Suprapubic skin (tissue), 4 donors: ENCODE results near the gene PLA1A. TPM values are rescaled to one million over a fixed set of nuclear protein-coding genes. Genes with fewer than 3 reads are reported as not detected.
"Not testable (repeated sequence)": the region's sequence is repeated elsewhere in the genome, so short reads cannot be mapped to it uniquely, and the experiment has no call there.

ENCODE experiments used
- DNase-seq, 2 donors: peaks; one replicate each; pipeline ENCODE4 v3.0.0-alpha.2; 2019; ENCODE audit warnings: low spot score in 2 of 2
- H3K27ac ChIP-seq: fragments of 200-600 bp; sonication (generic); one replicate; pipeline ENCODE4 v1.5.1; 2019
- H3K27me3 ChIP-seq: fragments of 200-600 bp; sonication (generic); one replicate; pipeline ENCODE4 v1.5.1; 2019
- H3K36me3 ChIP-seq: fragments of 200-600 bp; sonication (generic); one replicate; pipeline ENCODE4 v1.5.1; 2019
- H3K4me1 ChIP-seq: fragments of 200-600 bp; sonication (generic); one replicate; pipeline ENCODE4 v1.5.1; 2019
- H3K4me3 ChIP-seq: fragments of 200-600 bp; sonication (generic); one replicate; pipeline ENCODE4 v1.5.1; 2019; ENCODE audit warnings: mild to moderate bottlenecking
- H3K9me3 ChIP-seq: fragments of 200-600 bp; sonication (generic); one replicate; pipeline ENCODE4 v1.5.1; 2019
- EP300 ChIP-seq: sonication (generic); formaldehyde crosslinking; IDR thresholded peaks from one replicate; pipeline ENCODE4 v1.6.1; 2017; ENCODE audit warnings: antibody characterized with exemption
- POLR2A ChIP-seq, 2 donors: fragments of 450-650 bp; IDR thresholded peaks; one replicate each; pipeline ENCODE4 v1.6.1; 2017; ENCODE audit warnings: antibody characterized with exemption in 2 of 2, mild to moderate bottlenecking in 2 of 2, moderate library complexity in 2 of 2
- POLR2AphosphoS5 ChIP-seq, 3 donors: sonication (generic); formaldehyde crosslinking; IDR thresholded peaks; one replicate each; pipeline ENCODE4 v1.6.1; 2017; ENCODE audit warnings: antibody characterized with exemption in 3 of 3
- whole genome bisulfite sequencing: methylation state at CpG from one replicate; pipeline ENCODE4 v1.1.5; 2018; 5-methylcytosine and 5-hydroxymethylcytosine counted together
- total RNA-seq, 4 donors: library from RNA; depleted of rRNA; stranded (reverse); fragments of >200 nt; gene quantifications; one replicate each; pipeline ENCODE4 v1.1.0, GENCODE V29; 2016
- TF ChIP-seq, protein P1 (sequence below), 2 donors: fragments of 200-600 bp in 1 of 2; fragments of 450-650 bp in 1 of 2; sonication (generic) in 1 of 2; IDR thresholded peaks; one replicate each; pipeline ENCODE4 v1.5.1; 2016 to 2019; ENCODE audit warnings: antibody characterized with exemption in 2 of 2, mild to moderate bottlenecking in 1 of 2, moderate library complexity in 1 of 2

Gene PLA1A
- total RNA-seq, 4 donors from 2014 or later, result 0.39 to 1.8 (median 1.4) TPM; not detected in 1

DNA sequence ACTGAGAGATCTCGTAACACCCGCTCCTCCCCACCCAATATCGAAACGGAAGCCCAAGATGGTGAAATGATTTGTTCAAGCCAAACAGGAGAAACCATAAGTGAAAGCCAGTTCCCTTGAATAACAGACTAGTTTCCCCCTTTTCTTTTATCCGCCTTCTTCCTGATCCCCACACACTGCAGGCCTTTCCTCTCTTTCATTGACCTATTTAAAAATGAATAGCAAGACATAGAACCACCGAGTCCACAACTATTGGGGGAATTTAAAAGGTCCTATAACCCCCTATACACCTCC lies 79.9 kb downstream of the PLA1A start:
- peaks cover 16% of the 10 kb centered on the region for H3K4me1 ChIP-seq
- peak overlapping the region; percentile 64 for H3K4me3 ChIP-seq
- DNase-seq, result no peak
- peaks cover 23% of the 10 kb centered on the region for H3K36me3 ChIP-seq
- 6% methylated on average over 6 of the region's 6 CpGs for WGBS
- no peaks in the 10 kb centered on the region for H3K27me3 ChIP-seq
- H3K27ac ChIP-seq, result peak overlapping the region; percentile 89
- no peaks in the 10 kb centered on the region for H3K9me3 ChIP-seq
- TF ChIP-seq POLR2A (IDR thresholded peaks at IDR 0.05) (no peak), POLR2AphosphoS5 (IDR thresholded peaks at IDR 0.05) (no peak), EP300 (no peak)
- TF ChIP-seq, protein P1, sequence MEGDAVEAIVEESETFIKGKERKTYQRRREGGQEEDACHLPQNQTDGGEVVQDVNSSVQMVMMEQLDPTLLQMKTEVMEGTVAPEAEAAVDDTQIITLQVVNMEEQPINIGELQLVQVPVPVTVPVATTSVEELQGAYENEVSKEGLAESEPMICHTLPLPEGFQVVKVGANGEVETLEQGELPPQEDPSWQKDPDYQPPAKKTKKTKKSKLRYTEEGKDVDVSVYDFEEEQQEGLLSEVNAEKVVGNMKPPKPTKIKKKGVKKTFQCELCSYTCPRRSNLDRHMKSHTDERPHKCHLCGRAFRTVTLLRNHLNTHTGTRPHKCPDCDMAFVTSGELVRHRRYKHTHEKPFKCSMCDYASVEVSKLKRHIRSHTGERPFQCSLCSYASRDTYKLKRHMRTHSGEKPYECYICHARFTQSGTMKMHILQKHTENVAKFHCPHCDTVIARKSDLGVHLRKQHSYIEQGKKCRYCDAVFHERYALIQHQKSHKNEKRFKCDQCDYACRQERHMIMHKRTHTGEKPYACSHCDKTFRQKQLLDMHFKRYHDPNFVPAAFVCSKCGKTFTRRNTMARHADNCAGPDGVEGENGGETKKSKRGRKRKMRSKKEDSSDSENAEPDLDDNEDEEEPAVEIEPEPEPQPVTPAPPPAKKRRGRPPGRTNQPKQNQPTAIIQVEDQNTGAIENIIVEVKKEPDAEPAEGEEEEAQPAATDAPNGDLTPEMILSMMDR (IDR thresholded peaks at IDR 0.05), result no peak

DNA sequence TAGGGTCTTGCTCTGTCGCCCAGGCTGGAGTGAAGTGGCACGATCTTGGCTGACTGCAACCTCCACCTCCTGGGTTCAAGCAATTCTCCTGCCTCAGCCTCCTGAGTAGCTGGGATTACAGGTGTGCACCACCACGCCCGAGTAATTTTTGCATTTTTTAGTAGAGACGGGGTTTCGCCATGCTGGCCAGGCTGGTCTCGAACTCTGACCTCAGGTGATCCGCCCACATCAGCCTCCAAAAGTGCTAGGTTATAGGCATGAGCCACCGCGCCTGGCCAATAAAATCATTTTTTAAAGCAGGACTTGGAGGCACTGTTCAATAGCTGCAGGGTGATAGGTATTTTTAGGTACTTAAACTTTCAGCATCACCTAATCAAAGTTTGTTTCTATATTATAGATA lies 80.5 kb downstream of the PLA1A start:
- H3K4me3 ChIP-seq, H3K9me3 ChIP-seq, H3K27me3 ChIP-seq, H3K27ac ChIP-seq, DNase-seq: not testable (repeated sequence)
- Histone ChIP-seq H3K36me3 (peaks cover 17% of the 10 kb centered on the region), H3K4me1 (peaks cover 16% of the 10 kb centered on the region)
- whole genome bisulfite sequencing, result 97% methylated on average over 10 of the region's 10 CpGs

Other genes starting within 250 kb of the PLA1A start
- 10 to 100 TPM; 21.0 to 29.8 (median 27.5) TPM for gene TMEM39A, start 134.3 kb upstream of the PLA1A start, total RNA-seq
- 10 to 100 TPM; 17.7 to 25.6 (median 21.9) TPM for gene POGLUT1, start 128.9 kb upstream of the PLA1A start, total RNA-seq
- gene TIMMDC1, start 99.3 kb upstream of the PLA1A start, total RNA-seq, result 10 to 100 TPM; 41.6 to 55.7 (median 46.2) TPM
- not detected for gene CD80, start 38.3 kb upstream of the PLA1A start, total RNA-seq
- 1 to 10 TPM; 1.3 to 3.9 (median 2.3) TPM for gene ADPRH, start 18.4 kb upstream of the PLA1A start, total RNA-seq
- gene POPDC2, start 62.7 kb downstream of the PLA1A start, total RNA-seq, result 1 to 10 TPM in 3 of 4 donors, under 1 TPM in 1; 0.68 to 4.5 (median 3.4) TPM
- 10 to 100 TPM; 22.1 to 29.8 (median 26.0) TPM for gene COX17, start 79.5 kb downstream of the PLA1A start, total RNA-seq
- 1 to 10 TPM in 3 of 4 donors, under 1 TPM in 1; 0.34 to 9.5 (median 1.9) TPM for gene CFAP91, start 105.1 kb downstream of the PLA1A start, total RNA-seq
- gene NR1I2, start 184.2 kb downstream of the PLA1A start, total RNA-seq, result not detected